22Rv1 (cell line): Measurements from ENCODE around the gene SH3PXD2A.
A peak's percentile ranks its signal among the peaks of the same experiment; 100 is the strongest.

Source experiments
- H3K27ac ChIP-seq: fragments of 450-650 bp; 2 replicates; pipeline ENCODE4 v1.5.1; 2017
- CTCF ChIP-seq: fragments of 450-650 bp; IDR thresholded peaks from 2 replicates; pipeline ENCODE4 v1.5.1; 2017; ENCODE audit warnings: mild to moderate bottlenecking
- ZFX ChIP-seq: fragments of 450-650 bp; IDR thresholded peaks from 2 replicates; pipeline ENCODE4 v1.6.1; 2017; ENCODE audit warnings: antibody characterized with exemption, borderline replicate concordance

The SH3PXD2A gene

GRCh38 chr10:103716206-103717160, 138.9 kb downstream of the SH3PXD2A start:
- no peak overlapping the region for H3K27ac ChIP-seq
- TF ChIP-seq CTCF (0 out of 2 replicates have a peak, but pooled peaks have one; percentile 14), ZFX (no peak)

GRCh38 chr10:103715430-103715829, 139.9 kb downstream of the SH3PXD2A start:
- TF ChIP-seq ZFX (no peak), CTCF (no peak)
- no peak overlapping the region for H3K27ac ChIP-seq

GRCh38 chr10:103714232-103714891, 141.0 kb downstream of the SH3PXD2A start:
- TF ChIP-seq CTCF = no peak
- no peak for TF ChIP-seq ZFX
- no peak overlapping the region for H3K27ac ChIP-seq

- no peak for TF ChIP-seq CTCF
- no peak for TF ChIP-seq ZFX
- H3K27ac ChIP-seq = no peak overlapping the region
Measured at GRCh38 chr10:103713676-103714075, 141.7 kb downstream of the SH3PXD2A start.

- H3K27ac ChIP-seq = no peak overlapping the region
- TF ChIP-seq ZFX = no peak
- peak; percentile 79 for TF ChIP-seq CTCF
Measured at GRCh38 chr10:103712898-103713498, 142.4 kb downstream of the SH3PXD2A start.

GRCh38 chr10:103712146-103712545, 143.2 kb downstream of the SH3PXD2A start:
- no peak overlapping the region for H3K27ac ChIP-seq
- TF ChIP-seq CTCF (no peak), ZFX (no peak)
